Activated T-helper 1 cell treated with anti-CD3 and anti-CD28 coated beads, Interleukin-12 subunit alpha, Interleukin-12 subunit beta, Interleukin-2, Interleukin-4 antibody, amounts not matched to agents 30 ng/mL and 10 ng/mL and 1 ng/mL, durations not matched to agents 14 hours and 24 hours and 36 hours (primary cell): Measurements from ENCODE around the gene UBE2E3. TPM values are rescaled to one million over a fixed set of nuclear protein-coding genes. Genes with fewer than 3 reads are reported as not detected.

Experiments used
- DNase-seq: peaks from one replicate; pipeline ENCODE4 v3.0.0; 2021; ENCODE audit warnings: low spot score
- H3K27ac Mint-ChIP-seq: one replicate; pipeline ENCODE4 v1.8.0; 2021; ENCODE audit warnings: mild to moderate bottlenecking, mixed read lengths
- H3K27me3 Mint-ChIP-seq: one replicate; pipeline ENCODE4 v1.8.0; 2022; ENCODE audit warnings: mild to moderate bottlenecking, moderate library complexity, mixed read lengths; ENCODE audit not compliant: insufficient read depth
- H3K36me3 Mint-ChIP-seq: one replicate; pipeline ENCODE4 v1.8.0; 2021; ENCODE audit warnings: low read depth, mixed read lengths
- H3K4me1 Mint-ChIP-seq: one replicate; pipeline ENCODE4 v1.8.0; 2021; ENCODE audit warnings: low read depth, mixed read lengths
- H3K4me3 Mint-ChIP-seq: one replicate; pipeline ENCODE4 v1.8.0; 2021; ENCODE audit warnings: mild to moderate bottlenecking, moderate library complexity, mixed read lengths
- H3K9me3 Mint-ChIP-seq: one replicate; pipeline ENCODE4 v1.8.0; 2021; ENCODE audit warnings: mixed read lengths
- intact Hi-C: fragments of 100-400 bp; cut with micrococcal nuclease; formaldehyde crosslinking; loops from one replicate; pipeline ENCODE4 v1.15.1; 2024
- total RNA-seq: library from RNA; stranded (reverse); gene quantifications from 2 replicates; pipeline ENCODE4 v1.2.3, GENCODE V29; 2022

Gene UBE2E3
- total RNA-seq, 1 donor from 2014 or later: 49.8 TPM

GRCh38 chr2:180983468-180984242, 3.2 kb downstream of the UBE2E3 start:
- peaks cover 11% of the 10 kb centered on the region for H3K27me3 Mint-ChIP-seq
- H3K27ac Mint-ChIP-seq: peak overlapping the region; percentile 8
- no peaks in the 10 kb centered on the region for H3K9me3 Mint-ChIP-seq
- DNase-seq: no peak
- intact Hi-C loops: loop anchor here (5.0 to 10.0 kb wide), 3 partner anchors 734 to 969 kb away; no protein-coding TSS in a partner anchor
- H3K36me3 Mint-ChIP-seq: peaks cover 34% of the 10 kb centered on the region
- H3K4me1 Mint-ChIP-seq: peaks cover 53% of the 10 kb centered on the region
- H3K4me3 Mint-ChIP-seq: peak overlapping the region; percentile 5

GRCh38 chr2:180985771-180986395, 5.5 kb downstream of the UBE2E3 start:
- Mint-ChIP-seq H3K4me1 (peaks cover 51% of the 10 kb centered on the region), H3K36me3 (peaks cover 37% of the 10 kb centered on the region), H3K27me3 (no peaks in the 10 kb centered on the region), H3K27ac (no peak overlapping the region), H3K4me3 (no peak overlapping the region), H3K9me3 (no peaks in the 10 kb centered on the region)
- intact Hi-C loops: loop anchor here (10.0 kb wide), 1 partner anchor 809 kb away; no protein-coding TSS in a partner anchor
- no peak for DNase-seq

- intact Hi-C loops: loop anchor here (10.0 kb wide), 1 partner anchor 808 kb away; no protein-coding TSS in a partner anchor
- Mint-ChIP-seq H3K36me3 (peaks cover 33% of the 10 kb centered on the region), H3K27ac (no peak overlapping the region), H3K4me1 (peaks cover 47% of the 10 kb centered on the region), H3K4me3 (no peak overlapping the region), H3K27me3 (no peaks in the 10 kb centered on the region), H3K9me3 (no peaks in the 10 kb centered on the region)
- DNase-seq: no peak
Observed at GRCh38 chr2:180987146-180987545, 6.7 kb downstream of the UBE2E3 start.

GRCh38 chr2:180990337-180990736, 9.9 kb downstream of the UBE2E3 start:
- Mint-ChIP-seq H3K36me3 (peaks cover 13% of the 10 kb centered on the region), H3K9me3 (no peaks in the 10 kb centered on the region), H3K27me3 (no peaks in the 10 kb centered on the region), H3K4me1 (peaks cover 20% of the 10 kb centered on the region), H3K27ac (no peak overlapping the region), H3K4me3 (no peak overlapping the region)
- DNase-seq: no peak
- intact Hi-C loops: no loop called here

- H3K4me3 Mint-ChIP-seq: no peak overlapping the region
- DNase-seq: no peak
- no peaks in the 10 kb centered on the region for H3K27me3 Mint-ChIP-seq
- intact Hi-C loops: no loop called here
- H3K36me3 Mint-ChIP-seq: peaks cover 8% of the 10 kb centered on the region
- no peak overlapping the region for H3K27ac Mint-ChIP-seq
- peaks cover 16% of the 10 kb centered on the region for H3K4me1 Mint-ChIP-seq
- no peaks in the 10 kb centered on the region for H3K9me3 Mint-ChIP-seq
Observed at GRCh38 chr2:180990794-180991193, 10.4 kb downstream of the UBE2E3 start.

GRCh38 chr2:180991361-180991760, 11.0 kb downstream of the UBE2E3 start:
- H3K4me1 Mint-ChIP-seq: peaks cover 16% of the 10 kb centered on the region
- intact Hi-C loops: no loop called here

GRCh38 chr2:180991820-180992219, 11.4 kb downstream of the UBE2E3 start:
- DNase-seq: no peak
- Mint-ChIP-seq H3K9me3 (no peaks in the 10 kb centered on the region), H3K27ac (no peak overlapping the region), H3K4me3 (no peak overlapping the region), H3K27me3 (no peaks in the 10 kb centered on the region), H3K4me1 (peaks cover 18% of the 10 kb centered on the region), H3K36me3 (peaks cover 3% of the 10 kb centered on the region)
- intact Hi-C loops: no loop called here

More at GRCh38 chr2:180991361-180991760, 11.0 kb downstream of the UBE2E3 start:
- no peak for DNase-seq
- H3K27ac Mint-ChIP-seq: no peak overlapping the region
- no peaks in the 10 kb centered on the region for H3K9me3 Mint-ChIP-seq
- no peak overlapping the region for H3K4me3 Mint-ChIP-seq
- H3K36me3 Mint-ChIP-seq: peaks cover 3% of the 10 kb centered on the region
- H3K27me3 Mint-ChIP-seq: no peaks in the 10 kb centered on the region

- Mint-ChIP-seq H3K27ac (no peak overlapping the region), H3K4me1 (peaks cover 18% of the 10 kb centered on the region), H3K36me3 (peaks cover 3% of the 10 kb centered on the region), H3K9me3 (no peaks in the 10 kb centered on the region), H3K27me3 (no peaks in the 10 kb centered on the region), H3K4me3 (no peak overlapping the region)
- no peak for DNase-seq
- intact Hi-C loops: loop anchor here (1.0 kb wide), 1 partner anchor 12 kb away; no protein-coding TSS in a partner anchor
Observed at GRCh38 chr2:180992994-180993393, 12.6 kb downstream of the UBE2E3 start.

GRCh38 chr2:180999274-180999964, 19.0 kb downstream of the UBE2E3 start:
- Mint-ChIP-seq H3K9me3 (no peaks in the 10 kb centered on the region), H3K27me3 (no peaks in the 10 kb centered on the region), H3K4me3 (no peak overlapping the region), H3K27ac (no peak overlapping the region), H3K36me3 (peaks cover 2% of the 10 kb centered on the region), H3K4me1 (peaks cover 6% of the 10 kb centered on the region)
- intact Hi-C loops: no loop called here
- DNase-seq: no peak

- no peak overlapping the region for H3K4me3 Mint-ChIP-seq
- H3K36me3 Mint-ChIP-seq: no peaks in the 10 kb centered on the region
- H3K4me1 Mint-ChIP-seq: no peaks in the 10 kb centered on the region
- no peaks in the 10 kb centered on the region for H3K27me3 Mint-ChIP-seq
- H3K27ac Mint-ChIP-seq: no peak overlapping the region
- no peak for DNase-seq
- H3K9me3 Mint-ChIP-seq: no peaks in the 10 kb centered on the region
- intact Hi-C loops: no loop called here
Observed at GRCh38 chr2:181004647-181005325, 24.4 kb downstream of the UBE2E3 start.

GRCh38 chr2:181005326-181005655, 24.9 kb downstream of the UBE2E3 start:
- H3K9me3 Mint-ChIP-seq: no peaks in the 10 kb centered on the region
- DNase-seq: no peak
- H3K36me3 Mint-ChIP-seq: no peaks in the 10 kb centered on the region
- H3K27ac Mint-ChIP-seq: no peak overlapping the region
- H3K4me3 Mint-ChIP-seq: no peak overlapping the region
- intact Hi-C loops: no loop called here
- H3K27me3 Mint-ChIP-seq: no peaks in the 10 kb centered on the region
- H3K4me1 Mint-ChIP-seq: no peaks in the 10 kb centered on the region

GRCh38 chr2:181005809-181006208, 25.4 kb downstream of the UBE2E3 start:
- DNase-seq: no peak
- no peak overlapping the region for H3K4me3 Mint-ChIP-seq
- H3K4me1 Mint-ChIP-seq: no peaks in the 10 kb centered on the region
- no peaks in the 10 kb centered on the region for H3K36me3 Mint-ChIP-seq
- intact Hi-C loops: no loop called here
- no peaks in the 10 kb centered on the region for H3K27me3 Mint-ChIP-seq
- H3K27ac Mint-ChIP-seq: no peak overlapping the region
- H3K9me3 Mint-ChIP-seq: no peaks in the 10 kb centered on the region
